Ascending aorta (tissue), 2 donors: Measurements from ENCODE around the gene SH3PXD2A. TPM values are rescaled to one million over a fixed set of nuclear protein-coding genes. Genes with fewer than 3 reads are reported as not detected.

Experiments used
- DNase-seq, 2 donors: peaks; one replicate each; pipeline ENCODE4 v3.0.0-alpha.2; 2019; ENCODE audit warnings: low spot score in 2 of 2
- H3K27ac ChIP-seq, 2 donors: fragments of 200-600 bp; sonication (generic); one replicate each; pipeline ENCODE4 v1.5.1; 2016 to 2017; ENCODE audit warnings: mild to moderate bottlenecking in 1 of 2
- H3K27me3 ChIP-seq: fragments of 200-600 bp; sonication (generic); one replicate; pipeline ENCODE4 v1.5.1; 2017
- H3K36me3 ChIP-seq, 2 donors: fragments of 200-600 bp; sonication (generic); one replicate each; pipeline ENCODE4 v1.5.1; 2016
- H3K4me1 ChIP-seq, 2 donors: fragments of 200-600 bp; sonication (generic); one replicate each; pipeline ENCODE4 v1.5.1; 2016 to 2017; ENCODE audit warnings: mild to moderate bottlenecking in 1 of 2
- H3K4me3 ChIP-seq, 2 donors: fragments of 200-600 bp; sonication (generic); one replicate each; pipeline ENCODE4 v1.5.1; 2016 to 2017; ENCODE audit warnings: mild to moderate bottlenecking in 1 of 2
- H3K9me3 ChIP-seq, 2 donors: fragments of 200-600 bp; sonication (generic); one replicate each; pipeline ENCODE4 v1.5.1; 2016
- intact Hi-C: fragments of 100-400 bp; cut with DNase I; formaldehyde crosslinking; loops from one replicate; pipeline ENCODE4 v1.15.1; 2023
- total RNA-seq: library from RNA; depleted of rRNA; stranded (reverse); fragments of >200 nt; gene quantifications from one replicate; pipeline ENCODE4 v1.1.0, GENCODE V29; 2016
- TF ChIP-seq, protein P1 (sequence below), 3 experiments: fragments of 200-600 bp in 2 of 3; fragments of 450-650 bp in 1 of 3; sonication (generic) in 2 of 3; IDR thresholded peaks; one replicate each; pipeline ENCODE4 v1.5.1; 2016 to 2019; ENCODE audit warnings: antibody characterized with exemption in 3 of 3, mild to moderate bottlenecking in 1 of 3, moderate library complexity in 1 of 3

SH3PXD2A gene
- total RNA-seq, 1 donor from 2014 or later = 50.0 TPM

DNA sequence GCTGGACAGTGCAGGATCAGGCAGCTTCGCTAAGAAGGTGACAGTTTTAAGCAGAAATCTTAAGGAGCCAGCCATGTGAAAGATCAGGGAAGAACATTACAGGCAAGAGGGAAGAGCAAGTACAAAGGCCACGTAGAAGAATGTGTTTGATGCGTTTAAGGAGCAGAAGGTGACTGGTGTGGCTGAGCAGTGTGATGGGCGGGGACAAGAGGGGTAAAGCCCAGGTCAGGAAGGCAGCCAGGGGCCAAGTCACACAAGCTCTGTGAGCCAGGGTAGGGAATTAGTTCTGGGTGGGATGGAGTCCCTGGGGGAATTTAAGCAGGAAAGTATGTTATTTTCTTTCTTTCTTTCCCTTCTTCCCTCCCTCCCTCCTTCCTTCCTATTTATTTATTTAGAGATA lies 166.9 kb downstream of the SH3PXD2A start:
- Histone ChIP-seq H3K27me3 (no peaks in the 10 kb centered on the region), H3K4me1 (peaks cover 6 to 7% of the 10 kb centered on the region in 2 donors), H3K27ac (no peak overlapping the region), H3K9me3 (no peaks in the 10 kb centered on the region), H3K36me3 (no peaks in the 10 kb centered on the region), H3K4me3 (no peak overlapping the region)
- intact Hi-C loops = no loop called here
- TF ChIP-seq, protein P1, sequence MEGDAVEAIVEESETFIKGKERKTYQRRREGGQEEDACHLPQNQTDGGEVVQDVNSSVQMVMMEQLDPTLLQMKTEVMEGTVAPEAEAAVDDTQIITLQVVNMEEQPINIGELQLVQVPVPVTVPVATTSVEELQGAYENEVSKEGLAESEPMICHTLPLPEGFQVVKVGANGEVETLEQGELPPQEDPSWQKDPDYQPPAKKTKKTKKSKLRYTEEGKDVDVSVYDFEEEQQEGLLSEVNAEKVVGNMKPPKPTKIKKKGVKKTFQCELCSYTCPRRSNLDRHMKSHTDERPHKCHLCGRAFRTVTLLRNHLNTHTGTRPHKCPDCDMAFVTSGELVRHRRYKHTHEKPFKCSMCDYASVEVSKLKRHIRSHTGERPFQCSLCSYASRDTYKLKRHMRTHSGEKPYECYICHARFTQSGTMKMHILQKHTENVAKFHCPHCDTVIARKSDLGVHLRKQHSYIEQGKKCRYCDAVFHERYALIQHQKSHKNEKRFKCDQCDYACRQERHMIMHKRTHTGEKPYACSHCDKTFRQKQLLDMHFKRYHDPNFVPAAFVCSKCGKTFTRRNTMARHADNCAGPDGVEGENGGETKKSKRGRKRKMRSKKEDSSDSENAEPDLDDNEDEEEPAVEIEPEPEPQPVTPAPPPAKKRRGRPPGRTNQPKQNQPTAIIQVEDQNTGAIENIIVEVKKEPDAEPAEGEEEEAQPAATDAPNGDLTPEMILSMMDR (IDR thresholded peaks at IDR 0.05) = no peak
- no peak for DNase-seq

DNA sequence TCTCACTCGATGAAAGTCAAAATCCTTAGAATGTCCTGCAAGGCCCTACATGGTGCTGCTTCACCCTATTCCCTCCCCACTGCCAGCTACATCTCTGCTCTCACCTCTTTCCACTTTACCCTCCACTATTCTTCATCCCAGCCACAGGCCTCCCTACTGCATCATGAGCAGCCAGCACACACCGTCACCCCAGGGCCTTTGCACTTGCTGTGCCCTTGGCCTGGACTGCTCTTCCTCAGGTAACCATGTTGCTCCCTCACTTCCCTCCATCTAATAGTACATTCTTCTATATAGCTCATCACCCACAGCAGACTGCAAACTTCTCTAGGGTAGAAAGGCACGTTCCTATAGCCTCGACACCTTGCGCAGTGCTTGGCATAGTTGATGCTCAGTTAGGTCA lies 167.7 kb downstream of the SH3PXD2A start:
- Histone ChIP-seq H3K27ac (no peak overlapping the region), H3K27me3 (no peaks in the 10 kb centered on the region), H3K4me3 (no peak overlapping the region), H3K36me3 (no peaks in the 10 kb centered on the region), H3K9me3 (no peaks in the 10 kb centered on the region), H3K4me1 (peaks cover 2 to 3% of the 10 kb centered on the region in 2 donors)
- intact Hi-C loops = no loop called here
- no peak for DNase-seq
- TF ChIP-seq, protein P1 (IDR thresholded peaks at IDR 0.05) = no peak

DNA sequence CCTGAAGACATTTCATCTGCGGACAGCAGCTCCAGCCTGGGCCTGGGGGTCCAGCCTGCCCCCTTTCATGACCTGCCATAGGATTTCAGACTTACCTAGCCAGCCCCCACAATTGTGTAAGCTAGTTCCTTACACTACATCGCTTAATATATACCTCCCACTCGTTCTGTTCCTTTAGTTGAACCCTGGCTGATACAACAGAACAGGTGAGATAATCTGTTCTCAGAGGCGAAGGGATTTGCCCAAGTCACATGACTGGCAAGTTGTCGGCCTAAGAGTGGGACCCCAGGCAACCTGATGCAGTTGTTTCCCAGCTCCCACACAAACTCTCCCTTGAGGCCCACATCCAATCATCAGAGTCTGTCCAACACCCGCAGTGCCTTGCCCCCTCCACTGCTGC lies 168.2 kb downstream of the SH3PXD2A start:
- TF ChIP-seq, protein P1 (IDR thresholded peaks at IDR 0.05) = no peak
- Histone ChIP-seq H3K4me1 (no peaks in the 10 kb centered on the region), H3K9me3 (no peaks in the 10 kb centered on the region), H3K4me3 (no peak overlapping the region), H3K27me3 (no peaks in the 10 kb centered on the region), H3K36me3 (no peaks in the 10 kb centered on the region), H3K27ac (no peak overlapping the region)
- no peak for DNase-seq
- intact Hi-C loops = no loop called here

DNA sequence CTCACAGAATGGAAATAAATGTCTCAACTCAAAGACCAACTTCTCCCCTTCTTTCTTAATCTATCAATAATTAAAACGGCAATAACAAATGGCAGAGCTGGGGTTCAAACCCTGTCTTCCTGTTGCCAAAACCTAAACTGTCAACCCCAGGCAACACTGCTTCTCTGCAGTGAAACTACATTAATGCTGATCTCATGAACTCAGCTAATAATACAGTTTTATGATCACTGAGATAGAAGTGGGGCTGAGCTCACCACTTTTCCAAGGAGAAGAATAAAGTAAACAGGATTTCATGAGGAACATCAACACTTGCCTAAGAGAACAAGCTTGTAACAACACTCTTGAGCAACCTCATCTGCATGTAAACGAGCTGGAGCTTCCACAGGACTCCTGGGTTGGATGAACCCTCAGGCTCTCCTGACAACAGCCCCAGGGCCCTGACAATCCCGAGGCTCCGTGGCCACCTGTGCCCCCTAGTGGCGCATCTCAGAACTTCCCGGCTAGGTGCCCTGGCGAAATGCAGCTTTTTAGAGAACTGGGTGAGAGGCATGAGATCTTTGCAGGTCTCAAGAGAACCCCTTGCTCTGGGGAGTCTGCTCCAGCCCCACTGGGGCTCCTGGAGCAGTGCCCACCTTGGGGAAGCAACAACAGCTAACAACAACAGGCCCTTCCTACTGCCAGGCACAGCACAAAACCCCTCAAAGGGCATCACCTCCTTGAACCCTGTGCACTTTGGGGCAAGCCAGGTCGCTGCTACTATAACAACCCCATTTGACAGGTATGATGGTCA lies 169.3 kb downstream of the SH3PXD2A start:
- Histone ChIP-seq H3K9me3 (no peaks in the 10 kb centered on the region), H3K36me3 (no peaks in the 10 kb centered on the region), H3K4me3 (no peak overlapping the region), H3K27ac (no peak overlapping the region), H3K4me1 (no peaks in the 10 kb centered on the region), H3K27me3 (no peaks in the 10 kb centered on the region)
- peak in 1 of 2 donors; percentile 89 for DNase-seq
- intact Hi-C loops = loop anchor here (1.0 kb wide), 2 partner anchors 81 to 88 kb away; no protein-coding TSS in a partner anchor
- TF ChIP-seq, protein P1 (IDR thresholded peaks at IDR 0.05) = peak; percentile 92 to 98 (median 95)

DNA sequence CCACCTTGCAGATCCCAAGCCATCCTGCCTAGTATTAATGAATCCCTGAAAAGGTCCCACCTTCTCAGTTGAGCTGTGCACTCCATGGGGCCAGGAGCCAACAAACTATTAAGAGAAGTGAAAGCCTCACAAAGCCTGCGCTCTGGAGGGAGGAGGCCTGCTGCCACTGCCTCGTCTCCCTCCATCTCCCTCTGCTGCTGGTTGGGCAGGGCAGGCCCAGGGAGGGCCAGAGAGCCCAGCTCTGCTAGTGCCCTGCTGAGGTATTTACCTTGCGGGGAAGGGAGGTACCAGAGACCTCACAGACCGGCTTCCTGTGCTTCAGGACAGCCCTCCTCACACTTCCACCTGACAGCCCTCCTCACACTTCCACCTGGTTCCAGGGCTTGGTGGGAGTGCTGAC lies 171.5 kb downstream of the SH3PXD2A start:
- intact Hi-C loops = no loop called here
- TF ChIP-seq, protein P1 (IDR thresholded peaks at IDR 0.05) = no peak
- H3K27me3 ChIP-seq = no peaks in the 10 kb centered on the region
- DNase-seq = no peak
- H3K4me1 ChIP-seq = no peaks in the 10 kb centered on the region
- H3K9me3 ChIP-seq = no peaks in the 10 kb centered on the region
- H3K27ac ChIP-seq = no peak overlapping the region
- H3K36me3 ChIP-seq = no peaks in the 10 kb centered on the region
- H3K4me3 ChIP-seq = no peak overlapping the region
